Coronary artery (tissue), 2 donors: ENCODE measurements around the gene CLTA.

Experiments used
- DNase-seq: peaks from one replicate; pipeline ENCODE4 v3.0.0-alpha.2; 2017; ENCODE audit warnings: low spot score
- H3K27ac ChIP-seq, 2 donors: fragments of 200-600 bp; sonication (generic); one replicate each; pipeline ENCODE4 v1.5.1; 2016 to 2019
- H3K4me3 ChIP-seq: fragments of 200-600 bp; sonication (generic); 2 replicates; pipeline ENCODE4 v1.5.1; 2016; ENCODE audit warnings: mild to moderate bottlenecking, moderate library complexity
- CTCF ChIP-seq: fragments of 200-600 bp; sonication (generic); IDR thresholded peaks from one replicate; pipeline ENCODE4 v1.5.1; 2019; ENCODE audit warnings: antibody characterized with exemption

CLTA gene

DNA sequence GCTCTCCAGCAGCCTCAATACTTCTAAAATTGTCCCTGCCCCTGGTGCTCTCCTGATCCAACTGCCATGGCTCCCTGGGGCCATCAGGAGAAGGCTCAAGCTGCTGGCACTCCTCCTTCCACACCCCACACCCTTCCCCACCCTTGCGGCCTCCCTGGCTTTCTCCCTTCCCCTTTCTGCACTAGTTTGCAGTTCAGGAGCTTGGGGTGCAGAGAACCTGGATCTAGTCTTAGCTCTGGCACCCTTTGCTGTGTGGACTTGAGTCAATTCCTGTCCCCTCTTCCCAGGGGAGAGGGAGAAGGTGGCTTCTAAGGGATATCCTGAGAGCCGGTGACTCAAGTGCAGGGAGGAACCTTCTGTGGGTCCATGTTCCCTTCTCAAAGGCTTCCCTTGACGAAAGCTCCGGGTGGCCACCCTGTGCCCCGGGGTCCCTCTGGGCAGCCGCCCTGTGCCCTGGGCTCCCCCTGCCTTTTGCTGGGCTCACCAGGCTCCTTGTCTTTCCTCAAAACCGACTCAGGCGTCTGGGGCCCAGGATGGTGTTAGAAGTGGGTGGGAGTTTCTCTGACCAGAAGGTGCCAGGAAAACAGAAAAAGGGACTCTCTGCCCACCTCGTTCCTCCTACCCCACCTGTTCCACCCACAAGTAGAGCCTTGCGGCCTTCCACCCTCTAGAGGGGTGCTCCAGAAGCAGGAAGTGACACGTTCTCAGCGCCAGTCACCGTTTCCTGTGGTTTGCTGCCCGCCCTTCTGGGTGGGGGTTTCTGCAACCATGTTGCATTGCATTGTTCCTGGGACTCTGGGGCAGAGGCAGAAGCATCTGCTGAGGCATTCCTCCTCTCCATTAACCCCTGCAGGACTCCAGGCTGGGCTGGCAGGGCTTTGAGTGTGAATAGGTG, 39.2 kb upstream of the CLTA start:
- DNase-seq: no peak
- no peak for TF ChIP-seq CTCF
- Histone ChIP-seq H3K4me3 (no peak overlapping the region), H3K27ac (peak overlapping the region; percentile 31 to 68)

- H3K27ac ChIP-seq: peak overlapping the region; percentile 46 to 81
- TF ChIP-seq CTCF: no peak
- no peak for DNase-seq
Measured at GRCh38 chr9:36152741-36153438, 37.8 kb upstream of the CLTA start.

DNA sequence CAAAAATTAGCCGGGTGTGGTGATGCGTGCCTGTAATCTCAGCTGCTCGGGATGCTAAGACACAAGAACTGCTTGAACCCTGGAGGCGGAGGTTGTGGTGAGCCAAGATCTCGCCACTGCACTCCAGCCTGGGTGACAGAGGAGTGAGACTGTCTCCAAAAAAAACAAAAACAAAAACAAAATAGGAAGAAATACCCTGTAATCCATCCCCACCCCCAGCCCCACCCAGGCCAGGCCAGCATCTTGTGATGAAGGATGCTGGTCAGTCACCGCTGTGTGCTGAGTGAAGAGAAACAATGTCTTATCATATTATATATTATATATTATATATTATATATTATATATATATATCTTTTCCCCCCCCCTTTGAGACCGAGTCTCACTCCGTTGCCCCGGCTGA, 37.0 kb upstream of the CLTA start:
- H3K27ac ChIP-seq: peak overlapping the region; percentile 46 to 81
- H3K4me3 ChIP-seq: no peak overlapping the region
- DNase-seq: no peak
- TF ChIP-seq CTCF: no peak

More at GRCh38 chr9:36152741-36153438, 37.8 kb upstream of the CLTA start:
- no peak overlapping the region for H3K4me3 ChIP-seq

DNA sequence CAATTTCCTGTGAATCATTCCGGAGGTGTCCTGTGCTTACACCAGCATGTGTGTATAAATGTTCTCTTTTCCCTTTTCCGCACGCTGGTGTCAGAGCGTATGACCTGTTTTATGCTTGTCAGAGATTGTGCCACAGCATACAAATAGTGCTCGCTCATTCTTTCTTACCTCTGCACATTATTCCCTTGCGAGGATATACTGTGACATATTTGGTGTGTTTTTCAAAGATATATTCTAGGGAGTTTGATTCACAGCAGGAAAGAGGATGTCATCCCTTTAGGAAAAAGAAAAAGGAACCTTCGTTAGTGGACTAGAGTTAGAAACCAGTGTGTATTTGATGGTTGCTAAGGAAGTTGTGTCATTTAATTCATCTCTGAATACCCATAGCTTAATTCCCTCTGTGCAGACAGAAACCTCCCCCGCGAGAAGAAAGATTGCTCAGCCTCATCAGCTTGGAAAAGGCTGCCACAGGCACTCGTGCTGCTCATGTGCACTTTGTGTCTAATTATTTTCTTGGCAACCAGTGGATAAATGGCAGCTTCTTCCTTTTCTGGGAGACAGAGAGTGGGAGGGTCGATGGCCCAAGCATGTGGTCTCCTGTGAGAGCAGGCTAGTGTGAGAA, 36.3 kb upstream of the CLTA start:
- DNase-seq: no peak
- TF ChIP-seq CTCF: no peak
- Histone ChIP-seq H3K4me3 (peak overlapping the region; percentile 11), H3K27ac (peak overlapping the region; percentile 46 to 81)

DNA sequence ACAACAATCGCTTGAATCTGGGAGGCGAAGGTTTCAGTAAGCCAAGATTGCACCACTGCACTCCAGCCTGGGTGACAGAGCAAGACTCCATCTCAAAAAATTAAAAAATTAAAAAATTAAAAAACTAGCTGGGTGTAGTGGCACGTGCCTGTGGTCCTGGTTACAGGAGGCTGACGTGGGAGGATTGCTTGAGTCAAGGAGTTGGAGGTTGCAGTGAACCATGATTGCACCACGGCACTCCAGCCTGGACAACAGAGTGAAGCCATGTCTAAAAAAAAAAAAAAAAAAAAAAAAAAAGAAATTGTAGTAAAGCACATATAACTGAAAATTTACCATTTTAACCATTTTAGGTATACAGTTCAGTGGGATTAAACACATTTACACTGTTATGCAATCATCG, 34.6 kb upstream of the CLTA start:
- no peak for DNase-seq
- Histone ChIP-seq H3K27ac (peak overlapping the region in 1 of 2 donors; percentile 35), H3K4me3 (no peak overlapping the region)
- no peak for TF ChIP-seq CTCF

GRCh38 chr9:36158122-36158521, 32.6 kb upstream of the CLTA start:
- DNase-seq: no peak
- H3K27ac ChIP-seq: peak overlapping the region; percentile 46 to 79

More at GRCh38 chr9:36158122-36158521, 32.6 kb upstream of the CLTA start:
- no peak overlapping the region for H3K4me3 ChIP-seq
- no peak for TF ChIP-seq CTCF
